GM12801 (cell line): ENCODE results near the gene BMPR1B.

Experiments
- CTCF ChIP-seq: IDR thresholded peaks from one replicate; pipeline ENCODE4 v1.5.1; 2011; ENCODE audit warnings: control low read depth; ENCODE audit not compliant: insufficient read length; ENCODE audit errors: extremely low read depth

The BMPR1B gene

GRCh38 chr4:94913316-94913715, 155.6 kb downstream of the BMPR1B start:
- no peak for TF ChIP-seq CTCF

- TF ChIP-seq CTCF, result no peak
Observed at GRCh38 chr4:94917146-94917545, 159.4 kb downstream of the BMPR1B start.

GRCh38 chr4:94918543-94918942, 160.8 kb downstream of the BMPR1B start:
- TF ChIP-seq CTCF, result no peak

GRCh38 chr4:94920369-94920768, 162.6 kb downstream of the BMPR1B start:
- TF ChIP-seq CTCF, result no peak

GRCh38 chr4:94924566-94924965, 166.8 kb downstream of the BMPR1B start:
- TF ChIP-seq CTCF, result no peak

GRCh38 chr4:94925764-94926347, 168.1 kb downstream of the BMPR1B start:
- TF ChIP-seq CTCF, result no peak

- TF ChIP-seq CTCF, result no peak
Observed at GRCh38 chr4:94926936-94927335, 169.2 kb downstream of the BMPR1B start.
